Kidney (tissue), 14 donors: Measurements from ENCODE around the gene MCFD2. TPM values are rescaled to one million over a fixed set of nuclear protein-coding genes. Genes with fewer than 3 reads are reported as not detected.
A peak's percentile ranks its signal among the peaks of the same experiment; 100 is the strongest.

Experiments used
- DNase-seq, 5 donors: peaks; one replicate each; pipeline ENCODE4 v3.0.0-alpha.2; 2013 to 2020
- FAIRE-seq: peaks from 2 replicates; lab custom pipeline; 2012; peaks lifted over from hg19 to GRCh38; lab: Jason Lieb, UNC
- H3K27ac ChIP-seq, 2 donors: one replicate each; pipeline ENCODE4 v1.7.0; 2013; ENCODE audit warnings: low read depth in 2 of 2, low read length in 2 of 2, inconsistent platforms in 1 of 2
- H3K27me3 ChIP-seq: one replicate; pipeline ENCODE4 v1.7.1; 2013; ENCODE audit warnings: low read length, inconsistent platforms; ENCODE audit not compliant: control insufficient read depth, insufficient read depth
- H3K36me3 ChIP-seq, 3 donors: one replicate each; pipeline versions ENCODE4 v1.7.0 to v1.7.1; 2013; ENCODE audit warnings: low read length in 3 of 3, control low read depth in 1 of 3, inconsistent platforms in 1 of 3; ENCODE audit not compliant: insufficient read depth in 3 of 3, control insufficient read depth in 2 of 3
- H3K4me1 ChIP-seq, 3 donors: one replicate each; pipeline versions ENCODE4 v1.7.0 to v1.7.1; 2013; ENCODE audit warnings: low read length in 3 of 3, inconsistent platforms in 1 of 3, low read depth in 1 of 3; ENCODE audit not compliant: control insufficient read depth in 2 of 3, insufficient read depth in 2 of 3
- H3K4me3 ChIP-seq, 3 donors: one replicate each; pipeline versions ENCODE4 v1.7.0 to v1.8.1; 2013; ENCODE audit warnings: low read length in 3 of 3, control low read depth in 1 of 3, inconsistent platforms in 1 of 3
- H3K9ac ChIP-seq, 3 donors: one replicate each; pipeline versions ENCODE4 v1.7.0 to v1.7.1; 2013; ENCODE audit warnings: low read length in 3 of 3, control low read depth in 1 of 3, inconsistent platforms in 1 of 3
- H3K9me3 ChIP-seq, 3 donors: one replicate each; pipeline versions ENCODE4 v1.7.0 to v1.7.1; 2013; ENCODE audit warnings: low read length in 3 of 3, control low read depth in 1 of 3, inconsistent platforms in 1 of 3; ENCODE audit not compliant: control insufficient read depth in 2 of 3, insufficient read depth in 1 of 3
- CTCF ChIP-seq: IDR thresholded peaks from 3 replicates; pipeline ENCODE4 v1.5.1; 2012; ENCODE audit warnings: mild to moderate bottlenecking, moderate library complexity, borderline replicate concordance; ENCODE audit not compliant: insufficient read depth; ENCODE audit errors: extremely low read depth
- intact Hi-C: fragments of 100-400 bp; cut with DNase I; formaldehyde crosslinking; loops from one replicate; pipeline ENCODE4 v1.11.1; 2022
- polyA plus RNA-seq: library from polyadenylated mRNA; stranded (reverse); fragments of 350-450 nt; fragmentation: Illumina TruSeq; extraction: RNeasy Lipid Tissue Mini Kit (QIAGEN cat#74804); gene quantifications from one replicate; pipeline ENCODE4 v1.2.3, GENCODE V29; 2014; ENCODE audit warnings: low read depth, low replicate concordance; ENCODE audit not compliant: insufficient read depth
- total RNA-seq: library from RNA; stranded (reverse); fragmentation: NEBNext Ultra II Directional; extraction: Animal tissue kit (Norgen Biotek cat#: 25700); gene quantifications from one replicate; pipeline ENCODE4 v1.2.1, GENCODE V29; 2021
- donor health status: control.
- donor health status: control.
- donor health status: control.
- donor health status: control.
- donor health status: control.
- donor health status: DM: yes; HTN: yes; CAD: no.
- donor health status: Normal renal cell carcinoma (clear cell type).

Gene MCFD2
- total and polyA plus RNA-seq, 2 donors from 2014 or later, result 42.2 to 86.6 TPM

GRCh38 chr2:46951290-46952064 is 35.9 kb upstream of the MCFD2 start:
- Histone ChIP-seq H3K36me3 (peaks cover 0 to 9% (median 6%) of the 10 kb centered on the region in 3 donors), H3K4me3 (no peak overlapping the region), H3K27ac (no peak overlapping the region), H3K27me3 (no peaks in the 10 kb centered on the region), H3K9me3 (no peaks in the 10 kb centered on the region), H3K4me1 (peaks cover 0 to 14% (median 13%) of the 10 kb centered on the region in 3 donors), H3K9ac (no peak overlapping the region)
- DNase-seq, result no peak
- TF ChIP-seq CTCF, result no peak
- intact Hi-C loops, result no loop called here
- FAIRE-seq, result no peak

- Histone ChIP-seq H3K36me3 (peaks cover 0 to 9% (median 6%) of the 10 kb centered on the region in 3 donors), H3K27me3 (no peaks in the 10 kb centered on the region), H3K4me3 (no peak overlapping the region), H3K4me1 (peaks cover 0 to 8% (median 6%) of the 10 kb centered on the region in 3 donors), H3K9ac (no peak overlapping the region), H3K9me3 (no peaks in the 10 kb centered on the region), H3K27ac (no peak overlapping the region)
- DNase-seq, result no peak
- intact Hi-C loops, result no loop called here
- TF ChIP-seq CTCF, result no peak
- FAIRE-seq, result no peak
Measured at GRCh38 chr2:46950314-46950713, 34.7 kb upstream of the MCFD2 start.

- no peak for FAIRE-seq
- Histone ChIP-seq H3K4me1 (peaks cover 0 to 9% (median 3%) of the 10 kb centered on the region in 3 donors), H3K27ac (no peak overlapping the region), H3K9me3 (no peaks in the 10 kb centered on the region), H3K4me3 (no peak overlapping the region), H3K27me3 (no peaks in the 10 kb centered on the region), H3K36me3 (peaks cover 0 to 8% (median 6%) of the 10 kb centered on the region in 3 donors), H3K9ac (no peak overlapping the region)
- DNase-seq, result peak in 1 of 5 donors; percentile 69
- intact Hi-C loops, result no loop called here
- TF ChIP-seq CTCF, result no peak
Measured at GRCh38 chr2:46947841-46948240, 32.2 kb upstream of the MCFD2 start.
